Osteoblast (primary cell): ENCODE results near the gene LRCH4. TPM values are rescaled to one million over a fixed set of nuclear protein-coding genes. Genes with fewer than 3 reads are reported as not detected.

Experiments used
- DNase-seq: peaks from one replicate; pipeline ENCODE4 v3.0.0; 2011; ENCODE audit warnings: low spot score, mixed read lengths; ENCODE audit not compliant: insufficient read length; ENCODE audit errors: missing footprints
- H2AFZ ChIP-seq: 2 replicates; pipeline ENCODE4 v1.6.0; 2011; ENCODE audit warnings: mild to moderate bottlenecking, low read length
- H3K27ac ChIP-seq: 2 replicates; pipeline ENCODE4 v1.5.1; 2011; ENCODE audit warnings: mild to moderate bottlenecking, low read depth, low read length, moderate library complexity
- H3K27me3 ChIP-seq: 2 replicates; pipeline ENCODE4 v1.6.0; 2012; ENCODE audit warnings: mild to moderate bottlenecking, control low read depth, inconsistent platforms, low read length, moderate library complexity; ENCODE audit not compliant: insufficient read depth
- H3K36me3 ChIP-seq: 2 replicates; pipeline ENCODE4 v1.5.1; 2011; ENCODE audit warnings: mild to moderate bottlenecking, low read length, control low read depth, moderate library complexity; ENCODE audit not compliant: insufficient read depth
- H3K4me1 ChIP-seq: 2 replicates; pipeline ENCODE4 v1.5.1; 2011; ENCODE audit warnings: mild to moderate bottlenecking, low read length, control low read depth, moderate library complexity; ENCODE audit not compliant: insufficient read depth
- H3K4me2 ChIP-seq: 2 replicates; pipeline ENCODE4 v1.6.0; 2011; ENCODE audit warnings: mild to moderate bottlenecking, low read length; ENCODE audit not compliant: insufficient read depth
- H3K4me3 ChIP-seq: fragments of 200-600 bp; sonication (generic); 3 replicates; pipeline ENCODE4 v1.5.1; 2012; ENCODE audit warnings: mild to moderate bottlenecking, low read length, inconsistent platforms; ENCODE audit not compliant: insufficient read depth
- H3K79me2 ChIP-seq: 2 replicates; pipeline ENCODE4 v1.6.0; 2012; ENCODE audit warnings: mild to moderate bottlenecking, low read length, control low read depth, inconsistent platforms; ENCODE audit not compliant: insufficient read depth
- H3K9me3 ChIP-seq: 2 replicates; pipeline ENCODE4 v1.5.1; 2011; ENCODE audit warnings: low read depth, low read length, control low read depth
- H4K20me1 ChIP-seq: 2 replicates; pipeline ENCODE4 v1.6.0; 2012; ENCODE audit warnings: mild to moderate bottlenecking, low read length, control low read depth; ENCODE audit not compliant: insufficient read depth
- total RNA-seq: library from RNA; depleted of rRNA; stranded (reverse); fragments of >200 nt; gene quantifications from 2 replicates; pipeline ENCODE4 v1.2.3, GENCODE V29; 2012
- TF ChIP-seq, protein P1 (sequence below): IDR thresholded peaks from 2 replicates; pipeline ENCODE4 v1.5.1; 2011; ENCODE audit warnings: mild to moderate bottlenecking, low read depth, low read length, moderate library complexity; ENCODE audit errors: extremely low read depth

Gene LRCH4
- total RNA-seq, 1 donor, result 14.5 TPM

DNA sequence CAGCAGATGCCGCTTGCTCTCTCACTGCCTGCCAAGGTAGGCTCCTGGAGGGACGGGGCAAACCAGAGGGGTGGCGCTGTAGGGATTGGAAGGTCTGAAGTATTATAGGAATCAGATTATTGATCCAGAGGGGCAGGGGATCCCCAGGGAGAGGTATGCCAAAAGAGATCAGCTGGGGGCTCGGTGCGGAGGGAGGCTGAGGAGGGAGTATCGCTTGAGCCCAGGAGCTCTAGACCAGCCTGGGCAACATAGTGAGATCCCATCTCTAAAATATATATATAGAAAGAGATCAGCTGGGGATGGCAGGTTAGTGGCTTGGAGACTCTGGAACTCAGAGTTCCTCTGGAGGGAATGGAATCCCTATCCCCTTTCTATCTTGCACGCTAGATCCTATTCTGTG lies 9.3 kb upstream of the LRCH4 start:
- TF ChIP-seq, protein P1, sequence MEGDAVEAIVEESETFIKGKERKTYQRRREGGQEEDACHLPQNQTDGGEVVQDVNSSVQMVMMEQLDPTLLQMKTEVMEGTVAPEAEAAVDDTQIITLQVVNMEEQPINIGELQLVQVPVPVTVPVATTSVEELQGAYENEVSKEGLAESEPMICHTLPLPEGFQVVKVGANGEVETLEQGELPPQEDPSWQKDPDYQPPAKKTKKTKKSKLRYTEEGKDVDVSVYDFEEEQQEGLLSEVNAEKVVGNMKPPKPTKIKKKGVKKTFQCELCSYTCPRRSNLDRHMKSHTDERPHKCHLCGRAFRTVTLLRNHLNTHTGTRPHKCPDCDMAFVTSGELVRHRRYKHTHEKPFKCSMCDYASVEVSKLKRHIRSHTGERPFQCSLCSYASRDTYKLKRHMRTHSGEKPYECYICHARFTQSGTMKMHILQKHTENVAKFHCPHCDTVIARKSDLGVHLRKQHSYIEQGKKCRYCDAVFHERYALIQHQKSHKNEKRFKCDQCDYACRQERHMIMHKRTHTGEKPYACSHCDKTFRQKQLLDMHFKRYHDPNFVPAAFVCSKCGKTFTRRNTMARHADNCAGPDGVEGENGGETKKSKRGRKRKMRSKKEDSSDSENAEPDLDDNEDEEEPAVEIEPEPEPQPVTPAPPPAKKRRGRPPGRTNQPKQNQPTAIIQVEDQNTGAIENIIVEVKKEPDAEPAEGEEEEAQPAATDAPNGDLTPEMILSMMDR, result no peak
- no peak overlapping the region for H3K4me2 ChIP-seq
- H3K9me3 ChIP-seq, result no peaks in the 10 kb centered on the region
- no peaks in the 10 kb centered on the region for H3K36me3 ChIP-seq
- H3K4me1 ChIP-seq, result peaks cover 10% of the 10 kb centered on the region
- DNase-seq, result peak; percentile 31
- no peaks in the 10 kb centered on the region for H3K79me2 ChIP-seq
- H3K27me3 ChIP-seq, result no peaks in the 10 kb centered on the region
- no peak overlapping the region for H3K4me3 ChIP-seq
- no peak overlapping the region for H3K27ac ChIP-seq
- H2AFZ ChIP-seq, result no peak overlapping the region
- no peaks in the 10 kb centered on the region for H4K20me1 ChIP-seq

DNA sequence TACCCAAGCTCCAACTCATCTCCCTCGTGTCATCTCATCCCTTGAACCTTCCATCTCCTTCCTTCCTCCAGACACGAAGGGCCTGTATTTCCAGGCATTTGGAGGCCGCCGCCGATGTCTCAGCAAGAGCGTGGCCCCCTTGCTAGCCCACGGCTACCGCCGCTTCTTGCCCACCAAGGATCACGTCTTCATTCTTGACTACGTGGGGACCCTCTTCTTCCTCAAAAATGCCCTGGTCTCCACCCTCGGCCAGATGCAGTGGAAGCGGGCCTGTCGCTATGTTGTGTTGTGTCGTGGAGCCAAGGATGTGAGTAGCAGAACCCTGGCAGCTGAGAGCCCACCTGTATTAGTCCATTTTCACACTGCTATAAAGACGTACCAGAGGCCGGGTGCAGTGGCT lies 5.7 kb upstream of the LRCH4 start:
- H3K9me3 ChIP-seq, result no peaks in the 10 kb centered on the region
- peaks cover 8% of the 10 kb centered on the region for H3K4me1 ChIP-seq
- DNase-seq, result peak; percentile 35
- no peaks in the 10 kb centered on the region for H3K27me3 ChIP-seq
- H3K4me2 ChIP-seq, result no peak overlapping the region
- no peak overlapping the region for H3K4me3 ChIP-seq
- TF ChIP-seq, protein P1, result no peak
- no peaks in the 10 kb centered on the region for H3K79me2 ChIP-seq
- no peaks in the 10 kb centered on the region for H3K36me3 ChIP-seq
- H3K27ac ChIP-seq, result no peak overlapping the region
- H2AFZ ChIP-seq, result no peak overlapping the region
- H4K20me1 ChIP-seq, result no peaks in the 10 kb centered on the region

DNA sequence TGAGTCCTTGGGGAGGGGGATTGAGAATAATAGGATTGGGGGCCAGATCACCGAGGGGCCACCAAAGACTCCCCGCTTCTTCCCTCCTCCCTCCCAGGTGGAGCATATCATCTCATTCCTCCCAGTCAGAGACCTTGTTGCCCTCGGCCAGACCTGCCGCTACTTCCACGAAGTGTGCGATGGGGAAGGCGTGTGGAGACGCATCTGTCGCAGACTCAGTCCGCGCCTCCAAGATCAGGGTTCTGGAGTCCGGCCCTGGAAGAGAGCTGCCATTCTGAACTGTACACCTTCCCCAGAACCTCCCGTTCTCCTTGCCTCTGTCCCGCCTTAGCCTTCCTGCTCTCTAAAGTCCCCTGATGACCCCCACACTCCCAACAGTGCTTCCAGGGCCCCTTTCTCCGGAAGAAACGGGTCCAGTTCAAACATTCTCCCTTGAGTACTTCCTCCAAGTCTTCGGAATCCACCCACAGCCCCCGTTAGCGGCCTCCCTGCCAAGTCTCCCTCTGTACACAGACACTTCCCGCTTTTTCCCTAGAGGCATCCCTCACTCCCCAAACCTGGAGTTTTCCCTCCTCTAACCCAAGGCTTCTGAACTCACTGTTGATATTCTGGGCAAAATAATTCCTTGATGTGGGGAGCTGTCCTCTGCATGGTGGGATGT lies 4.3 kb upstream of the LRCH4 start:
- peak; percentile 47 for DNase-seq
- Histone ChIP-seq H2AFZ (peak overlapping the region; percentile 89), H4K20me1 (peaks cover 3% of the 10 kb centered on the region), H3K4me2 (peak overlapping the region; percentile 58), H3K4me1 (peaks cover 11% of the 10 kb centered on the region), H3K79me2 (peaks cover 7% of the 10 kb centered on the region), H3K36me3 (no peaks in the 10 kb centered on the region), H3K4me3 (peak overlapping the region; percentile 47), H3K9me3 (no peaks in the 10 kb centered on the region), H3K27ac (no peak overlapping the region), H3K27me3 (no peaks in the 10 kb centered on the region)
- TF ChIP-seq, protein P1, result no peak

DNA sequence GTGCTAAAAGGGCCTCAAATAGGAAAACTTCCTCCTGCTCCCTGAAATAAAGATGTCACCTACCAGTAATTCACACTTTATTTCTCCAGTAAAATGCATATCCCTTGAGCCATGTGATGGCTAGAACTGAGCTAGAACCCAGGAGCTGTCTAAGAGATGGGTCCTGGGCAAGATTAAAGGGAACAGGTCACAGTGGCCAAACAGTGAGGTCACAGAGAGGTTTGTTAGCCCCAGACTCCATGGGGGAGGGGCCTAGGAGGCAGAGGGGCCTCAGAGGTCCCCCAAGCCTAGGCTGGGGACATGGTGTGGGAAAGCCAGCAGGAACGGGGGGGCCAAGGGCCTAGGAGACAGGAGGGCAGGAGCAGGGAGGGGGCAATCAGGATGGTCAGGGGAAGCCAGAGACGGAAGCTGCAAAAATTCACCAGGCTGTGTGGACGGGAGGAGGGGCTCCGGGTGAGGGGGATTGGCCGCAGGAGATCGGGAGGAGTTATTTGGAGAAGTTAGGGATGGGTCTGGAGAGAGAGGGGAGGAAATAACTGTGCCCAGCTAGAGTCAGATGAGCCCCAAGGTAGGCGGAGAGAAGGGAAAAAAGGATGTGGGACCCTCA lies 3.5 kb upstream of the LRCH4 start:
- H3K27me3 ChIP-seq, result no peaks in the 10 kb centered on the region
- DNase-seq, result peak; percentile 69
- no peak overlapping the region for H3K4me3 ChIP-seq
- H3K36me3 ChIP-seq, result no peaks in the 10 kb centered on the region
- H3K27ac ChIP-seq, result no peak overlapping the region
- TF ChIP-seq, protein P1, result no peak
- H3K9me3 ChIP-seq, result no peaks in the 10 kb centered on the region
- no peak overlapping the region for H2AFZ ChIP-seq
- peaks cover 17% of the 10 kb centered on the region for H3K4me1 ChIP-seq
- peak overlapping the region; percentile 58 for H3K4me2 ChIP-seq
- peaks cover 11% of the 10 kb centered on the region for H4K20me1 ChIP-seq
- H3K79me2 ChIP-seq, result peaks cover 14% of the 10 kb centered on the region
